Activated gamma-delta T cell treated with anti-CD3 and anti-CD28 coated beads, Interleukin-2, amount 50 U/mL, for 16 hours (primary cell): Measurements from ENCODE around the gene SMIM15.
A peak's percentile ranks its signal among the peaks of the same experiment; 100 is the strongest.
"Not testable (repeated sequence)": the region's sequence is repeated elsewhere in the genome, so short reads cannot be mapped to it uniquely, and the experiment has no call there.

Experiments
- DNase-seq: peaks from one replicate; pipeline ENCODE4 v3.0.0-alpha.2; 2020; ENCODE audit warnings: low read depth

Gene SMIM15

GRCh38 chr5:61162010-61162831 is at the start of gene SMIM15:
Gene SMIM15 (minus strand): TSS chr5:61162468. CDS start chr5:61160171, 2,297 bp downstream.
- peak; percentile 60 for DNase-seq

GRCh38 chr5:61207884-61208283 is 45.6 kb upstream of the SMIM15 start:
- no peak for DNase-seq

GRCh38 chr5:61205013-61205412 is 42.7 kb upstream of the SMIM15 start:
- no peak for DNase-seq

- DNase-seq: no peak
These were observed 39.9 kb upstream of the SMIM15 start for GRCh38 chr5:61202213-61202612.

- no peak for DNase-seq
These were observed 38.4 kb upstream of the SMIM15 start for GRCh38 chr5:61200582-61201155.

GRCh38 chr5:61198606-61199005 is 36.3 kb upstream of the SMIM15 start:
- DNase-seq: no peak

GRCh38 chr5:61187826-61188225 is 25.6 kb upstream of the SMIM15 start:
- DNase-seq: not testable (repeated sequence)

- not testable (repeated sequence) for DNase-seq
These were observed 25.1 kb upstream of the SMIM15 start for GRCh38 chr5:61187352-61187751.

- DNase-seq: no peak
These were observed 24.4 kb upstream of the SMIM15 start for GRCh38 chr5:61186634-61187033.

GRCh38 chr5:61184708-61185107 is 22.4 kb upstream of the SMIM15 start:
- no peak for DNase-seq

GRCh38 chr5:61183538-61183937 is 21.3 kb upstream of the SMIM15 start:
- no peak for DNase-seq

GRCh38 chr5:61182449-61182848 is 20.2 kb upstream of the SMIM15 start:
- DNase-seq: no peak

- DNase-seq: no peak
These were observed 18.6 kb upstream of the SMIM15 start for GRCh38 chr5:61180886-61181285.

GRCh38 chr5:61178702-61179101 is 16.4 kb upstream of the SMIM15 start:
- DNase-seq: no peak

- no peak for DNase-seq
These were observed 15.4 kb upstream of the SMIM15 start for GRCh38 chr5:61177716-61178115.

GRCh38 chr5:61177070-61177469 is 14.8 kb upstream of the SMIM15 start:
- no peak for DNase-seq

GRCh38 chr5:61176631-61177030 is 14.4 kb upstream of the SMIM15 start:
- DNase-seq: no peak

GRCh38 chr5:61171479-61171878 is 9.2 kb upstream of the SMIM15 start:
- no peak for DNase-seq

- no peak for DNase-seq
These were observed 6.7 kb upstream of the SMIM15 start for GRCh38 chr5:61168951-61169350.

GRCh38 chr5:61167382-61167781 is 5.1 kb upstream of the SMIM15 start:
- no peak for DNase-seq

- no peak for DNase-seq
These were observed 1.6 kb upstream of the SMIM15 start for GRCh38 chr5:61163905-61164304.

GRCh38 chr5:61162832-61163567 is 732 bp upstream of the SMIM15 start:
- DNase-seq: no peak

GRCh38 chr5:61160497-61160896 is 1.8 kb downstream of the SMIM15 start:
- DNase-seq: no peak
